Duodenal mucosa (tissue), 2 donors: ENCODE results near the gene TMX1.

Experiments used
- H3K27ac ChIP-seq: one replicate; pipeline ENCODE4 v1.7.0; 2013; ENCODE audit warnings: low read depth, low read length
- H3K27me3 ChIP-seq, 2 donors: one replicate each; pipeline ENCODE4 v1.7.0; 2013; ENCODE audit warnings: low read length in 2 of 2, control low read depth in 1 of 2; ENCODE audit not compliant: insufficient read depth in 2 of 2, control insufficient read depth in 1 of 2
- H3K36me3 ChIP-seq, 2 donors: one replicate each; pipeline ENCODE4 v1.7.0; 2013; ENCODE audit warnings: low read length in 2 of 2, control low read depth in 1 of 2; ENCODE audit not compliant: insufficient read depth in 2 of 2, control insufficient read depth in 1 of 2
- H3K4me1 ChIP-seq, 2 donors: one replicate each; pipeline ENCODE4 v1.7.0; 2013; ENCODE audit warnings: low read length in 2 of 2, control low read depth in 1 of 2; ENCODE audit not compliant: insufficient read depth in 2 of 2, control insufficient read depth in 1 of 2
- H3K4me3 ChIP-seq, 2 donors: one replicate each; pipeline ENCODE4 v1.7.0; 2013; ENCODE audit warnings: low read length in 2 of 2, low read depth in 1 of 2
- H3K9ac ChIP-seq, 2 donors: one replicate each; pipeline ENCODE4 v1.7.0; 2013; ENCODE audit warnings: low read length in 2 of 2, low read depth in 1 of 2
- H3K9me3 ChIP-seq, 2 donors: one replicate each; pipeline ENCODE4 v1.7.0; 2013; ENCODE audit warnings: low read length in 2 of 2, control low read depth in 1 of 2; ENCODE audit not compliant: control insufficient read depth in 1 of 2

Gene TMX1

GRCh38 chr14:51242545-51243490, 2.8 kb downstream of the TMX1 start:
- no peaks in the 10 kb centered on the region for H3K27me3 ChIP-seq
- peaks cover 6 to 8% of the 10 kb centered on the region in 2 donors for H3K4me1 ChIP-seq
- no peak overlapping the region for H3K9ac ChIP-seq
- no peak overlapping the region for H3K4me3 ChIP-seq
- H3K36me3 ChIP-seq = peaks cover 8 to 16% of the 10 kb centered on the region in 2 donors
- no peak overlapping the region for H3K27ac ChIP-seq
- no peaks in the 10 kb centered on the region for H3K9me3 ChIP-seq

DNA sequence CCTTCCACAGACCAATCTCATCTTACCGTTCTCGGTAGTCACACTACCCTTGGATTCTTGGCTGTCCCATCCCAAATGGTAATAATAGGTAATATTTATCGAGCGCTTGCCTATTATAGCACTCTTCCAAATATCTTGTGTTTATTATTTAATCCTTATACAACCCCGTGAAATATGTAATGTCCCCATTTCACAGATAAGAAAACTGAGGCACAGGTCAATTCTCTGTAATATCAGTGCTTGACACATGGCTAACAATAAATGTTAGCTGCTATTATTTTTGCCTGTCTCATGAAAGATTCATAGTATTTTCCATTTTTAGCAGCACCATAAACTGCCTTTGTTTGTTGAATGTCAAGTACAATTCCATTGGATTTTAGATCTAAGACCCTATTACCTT, 4.5 kb downstream of the TMX1 start:
- H3K36me3 ChIP-seq = peaks cover 12 to 22% of the 10 kb centered on the region in 2 donors
- H3K4me1 ChIP-seq = peaks cover 4 to 6% of the 10 kb centered on the region in 2 donors
- no peak overlapping the region for H3K27ac ChIP-seq
- H3K4me3 ChIP-seq = no peak overlapping the region
- H3K9me3 ChIP-seq = no peaks in the 10 kb centered on the region
- no peaks in the 10 kb centered on the region for H3K27me3 ChIP-seq
- no peak overlapping the region for H3K9ac ChIP-seq

- Histone ChIP-seq H3K4me3 (no peak overlapping the region), H3K27me3 (no peaks in the 10 kb centered on the region), H3K9ac (no peak overlapping the region), H3K4me1 (peaks cover 3 to 6% of the 10 kb centered on the region in 2 donors), H3K27ac (no peak overlapping the region), H3K36me3 (peaks cover 17 to 34% of the 10 kb centered on the region in 2 donors), H3K9me3 (no peaks in the 10 kb centered on the region)
Measured at GRCh38 chr14:51246032-51246431, 6.0 kb downstream of the TMX1 start.

- H3K36me3 ChIP-seq = peaks cover 22 to 38% of the 10 kb centered on the region in 2 donors
- H3K27ac ChIP-seq = no peak overlapping the region
- H3K4me3 ChIP-seq = no peak overlapping the region
Measured at GRCh38 chr14:51248016-51248987, 8.3 kb downstream of the TMX1 start.

DNA sequence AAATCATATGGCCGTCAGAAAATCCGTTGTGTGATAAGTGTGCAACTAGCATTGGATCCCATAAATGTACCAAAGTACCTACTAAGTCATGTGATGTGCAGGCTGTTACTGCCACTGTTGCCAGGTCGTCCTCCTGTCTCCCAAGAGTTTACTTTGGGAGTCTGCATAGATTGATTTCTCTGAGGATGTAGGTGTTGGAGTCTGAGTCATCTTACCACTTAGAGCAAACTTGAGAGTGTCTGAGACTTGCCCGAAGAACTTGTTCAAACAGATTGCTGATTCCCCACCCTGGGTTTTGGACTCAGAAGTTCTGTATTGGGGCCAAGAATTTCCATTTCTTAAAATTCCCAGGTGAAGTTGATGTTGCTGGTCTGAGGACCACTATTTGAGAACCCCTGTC, 11.4 kb downstream of the TMX1 start:
- Histone ChIP-seq H3K4me1 (no peaks in the 10 kb centered on the region), H3K4me3 (no peak overlapping the region), H3K9ac (no peak overlapping the region), H3K27me3 (no peaks in the 10 kb centered on the region), H3K36me3 (peaks cover 20 to 27% of the 10 kb centered on the region in 2 donors), H3K27ac (no peak overlapping the region), H3K9me3 (no peaks in the 10 kb centered on the region)

More at GRCh38 chr14:51248016-51248987, 8.3 kb downstream of the TMX1 start:
- Histone ChIP-seq H3K27me3 (no peaks in the 10 kb centered on the region), H3K4me1 (no peaks in the 10 kb centered on the region), H3K9me3 (no peaks in the 10 kb centered on the region), H3K9ac (no peak overlapping the region)

DNA sequence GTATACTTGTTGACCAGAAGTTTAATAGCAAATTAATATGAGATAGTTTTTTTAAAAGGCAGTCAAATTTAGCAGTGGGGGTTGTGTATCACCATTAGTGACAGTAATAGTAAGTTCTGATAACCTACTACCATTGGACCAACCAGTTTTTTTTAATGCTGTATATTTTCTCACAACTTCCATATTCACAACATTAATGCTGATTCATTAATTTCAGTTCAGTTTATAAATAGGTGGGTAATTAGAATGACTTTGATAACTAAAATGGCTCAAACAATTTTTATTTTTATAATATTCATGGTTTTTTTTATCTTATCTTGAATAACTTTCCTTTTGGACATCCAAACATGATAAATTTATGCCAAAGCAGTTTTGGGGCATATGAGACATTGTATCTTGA, 13.8 kb downstream of the TMX1 start:
- Histone ChIP-seq H3K4me3 (no peak overlapping the region), H3K9ac (no peak overlapping the region), H3K36me3 (peaks cover 12 to 23% of the 10 kb centered on the region in 2 donors), H3K27ac (no peak overlapping the region), H3K4me1 (no peaks in the 10 kb centered on the region), H3K9me3 (no peaks in the 10 kb centered on the region), H3K27me3 (no peaks in the 10 kb centered on the region)

DNA sequence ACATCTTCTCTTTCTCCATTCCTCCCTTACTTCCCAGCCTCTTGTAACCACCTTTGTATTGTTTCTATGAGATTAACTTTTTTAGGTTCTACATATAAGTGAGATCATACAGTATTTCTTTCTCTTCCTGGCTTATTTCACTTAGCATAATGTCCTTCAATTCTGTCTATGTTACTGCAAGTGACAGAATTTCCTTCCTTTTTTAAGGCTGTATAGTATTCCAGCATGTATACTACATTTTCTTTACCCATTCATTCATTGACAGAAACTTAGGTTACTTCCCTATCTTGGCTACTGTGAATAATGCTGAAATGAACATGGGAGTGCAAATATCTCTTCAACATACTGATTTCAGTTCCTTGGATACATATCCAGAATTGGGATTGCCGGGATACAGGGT, 18.2 kb downstream of the TMX1 start:
- Histone ChIP-seq H3K4me1 (no peaks in the 10 kb centered on the region), H3K36me3 (peaks cover 2 to 6% of the 10 kb centered on the region in 2 donors), H3K9me3 (no peaks in the 10 kb centered on the region), H3K4me3 (no peak overlapping the region), H3K27me3 (no peaks in the 10 kb centered on the region), H3K9ac (no peak overlapping the region), H3K27ac (no peak overlapping the region)

DNA sequence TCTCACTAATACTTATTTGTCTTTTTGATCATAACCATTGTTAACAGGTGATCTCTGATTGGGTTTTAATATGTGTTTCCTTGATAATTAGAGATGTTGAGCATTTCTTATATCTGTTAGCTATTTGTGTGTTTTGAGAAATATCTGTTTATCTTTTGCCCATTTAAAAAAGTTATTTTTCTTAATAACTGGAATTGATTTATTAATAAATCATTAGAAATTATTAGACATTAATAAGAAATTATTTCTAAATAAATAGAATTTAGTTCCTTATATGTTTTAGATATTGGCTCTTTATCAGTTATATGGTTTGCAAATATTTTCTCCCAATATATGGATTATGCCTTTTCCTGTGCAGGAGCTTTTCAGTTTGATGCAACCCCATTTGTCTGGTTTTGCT, 18.7 kb downstream of the TMX1 start:
- Histone ChIP-seq H3K27ac (no peak overlapping the region), H3K9ac (no peak overlapping the region), H3K4me1 (no peaks in the 10 kb centered on the region), H3K9me3 (no peaks in the 10 kb centered on the region), H3K4me3 (no peak overlapping the region), H3K36me3 (peaks cover 0 to 6% of the 10 kb centered on the region in 2 donors), H3K27me3 (no peaks in the 10 kb centered on the region)

DNA sequence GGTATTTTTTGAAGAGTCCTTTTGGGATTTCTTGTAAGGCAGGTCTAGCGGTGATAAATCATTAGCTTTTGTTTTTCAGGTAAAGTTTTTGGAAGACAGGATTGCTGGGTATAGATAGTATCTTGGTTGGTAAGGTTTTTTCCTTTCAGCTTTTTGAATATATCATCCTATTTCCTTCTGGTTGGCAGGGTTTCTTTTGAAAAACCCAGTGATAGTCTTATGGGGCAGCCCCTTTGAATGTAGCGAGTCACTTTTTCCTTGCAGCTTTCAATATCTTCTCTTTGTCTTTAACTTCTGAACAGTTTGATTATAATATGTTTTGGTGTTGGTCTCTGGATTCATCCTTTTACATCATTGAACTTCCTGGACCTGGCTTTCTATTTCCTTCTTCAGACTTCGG, 20.2 kb downstream of the TMX1 start:
- Histone ChIP-seq H3K36me3 (peaks cover 0 to 6% of the 10 kb centered on the region in 2 donors), H3K4me3 (no peak overlapping the region), H3K4me1 (no peaks in the 10 kb centered on the region), H3K27ac (no peak overlapping the region), H3K9ac (no peak overlapping the region), H3K9me3 (no peaks in the 10 kb centered on the region), H3K27me3 (no peaks in the 10 kb centered on the region)

- Histone ChIP-seq H3K27me3 (no peaks in the 10 kb centered on the region), H3K27ac (no peak overlapping the region), H3K9me3 (no peaks in the 10 kb centered on the region), H3K36me3 (peaks cover 0 to 6% of the 10 kb centered on the region in 2 donors), H3K4me1 (no peaks in the 10 kb centered on the region), H3K4me3 (no peak overlapping the region), H3K9ac (no peak overlapping the region)
Measured at GRCh38 chr14:51261151-51261550, 21.1 kb downstream of the TMX1 start.
